Nephron (organoid): ENCODE results near the gene RAB31.

Experiments
- H3K27ac Mint-ChIP-seq, 3 experiments: 2 replicates each; pipeline ENCODE4 v1.8.0; 2020; ENCODE audit warnings: mixed read lengths in 3 of 3, mild to moderate bottlenecking in 2 of 3, moderate library complexity in 1 of 3
- H3K27me3 Mint-ChIP-seq: 2 replicates; pipeline ENCODE4 v1.8.0; 2021; ENCODE audit warnings: low read depth, mild to moderate bottlenecking, moderate library complexity, mixed read lengths
- H3K36me3 Mint-ChIP-seq: 2 replicates; pipeline ENCODE4 v1.8.0; 2020; ENCODE audit warnings: low read depth, mixed read lengths
- H3K4me1 Mint-ChIP-seq: 2 replicates; pipeline ENCODE4 v1.8.0; 2020; ENCODE audit warnings: mixed read lengths
- H3K4me3 Mint-ChIP-seq, 3 experiments: 2 replicates each; pipeline ENCODE4 v1.8.0; 2020; ENCODE audit warnings: mild to moderate bottlenecking in 3 of 3, mixed read lengths in 3 of 3, moderate library complexity in 2 of 3
- H3K9me3 Mint-ChIP-seq: 2 replicates; pipeline ENCODE4 v1.8.0; 2020; ENCODE audit warnings: mixed read lengths
- CTCF ChIP-seq, 3 experiments: fragments of 200-600 bp; sonication (generic); IDR thresholded peaks; one replicate each; pipeline ENCODE4 v1.5.0; 2021; ENCODE audit warnings: antibody characterized with exemption in 3 of 3; ENCODE audit not compliant: unreplicated experiment in 3 of 3

RAB31 gene

GRCh38 chr18:9859232-9859631 lies 151.1 kb downstream of the RAB31 start:
- Mint-ChIP-seq H3K27ac (no peak overlapping the region), H3K9me3 (peaks cover 2% of the 10 kb centered on the region), H3K4me1 (no peaks in the 10 kb centered on the region), H3K36me3 (peaks cover 5% of the 10 kb centered on the region), H3K4me3 (no peak overlapping the region), H3K27me3 (no peaks in the 10 kb centered on the region)
- no peak for TF ChIP-seq CTCF (IDR thresholded peaks at IDR 0.05; ENCODE audit: unreplicated experiment in 3 of 3)

DNA sequence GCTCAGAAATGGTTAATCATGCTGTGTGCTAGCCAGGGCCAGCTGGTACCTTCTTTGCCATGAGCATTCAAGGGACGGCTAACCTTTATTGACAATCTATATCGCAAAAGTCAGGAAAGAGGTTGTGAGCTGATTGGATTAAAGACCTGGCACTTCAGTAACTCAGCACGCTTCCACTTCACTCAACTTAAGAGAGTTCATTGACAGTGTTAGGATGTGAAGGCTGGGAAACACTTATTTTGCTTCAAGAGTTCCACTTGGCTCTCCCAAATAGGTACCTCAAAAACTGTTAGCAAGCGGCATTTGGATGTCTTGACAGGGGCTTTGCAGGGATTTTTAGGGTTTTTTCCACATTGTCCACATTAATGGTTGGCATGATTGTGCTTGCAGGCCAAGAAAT lies 152.6 kb downstream of the RAB31 start:
- Mint-ChIP-seq H3K9me3 (peaks cover 6% of the 10 kb centered on the region), H3K27ac (no peak overlapping the region), H3K36me3 (peaks cover 8% of the 10 kb centered on the region), H3K27me3 (no peaks in the 10 kb centered on the region), H3K4me1 (no peaks in the 10 kb centered on the region), H3K4me3 (no peak overlapping the region)
- no peak for TF ChIP-seq CTCF (IDR thresholded peaks at IDR 0.05; ENCODE audit: unreplicated experiment in 3 of 3)

DNA sequence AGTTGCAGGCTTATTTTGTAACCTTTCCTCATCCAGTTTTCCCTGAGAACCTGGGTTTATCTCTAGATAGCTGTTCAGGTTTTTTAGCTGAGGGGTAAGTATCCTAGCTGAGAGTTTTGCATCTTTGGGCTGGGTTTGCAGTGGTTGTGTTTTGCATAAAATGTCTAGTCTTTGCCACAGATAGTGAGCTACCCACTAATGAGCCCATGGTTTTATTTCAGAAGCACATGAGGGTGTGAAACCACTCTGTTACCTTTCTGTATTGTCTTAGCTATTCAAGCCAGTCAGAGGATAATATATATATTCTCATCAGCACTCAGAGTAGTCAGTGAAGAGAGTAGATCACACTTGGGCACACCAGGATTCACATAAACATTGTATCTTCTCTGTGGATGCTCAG lies 153.1 kb downstream of the RAB31 start:
- Mint-ChIP-seq H3K4me1 (no peaks in the 10 kb centered on the region), H3K9me3 (peaks cover 10% of the 10 kb centered on the region), H3K36me3 (peaks cover 12% of the 10 kb centered on the region), H3K4me3 (no peak overlapping the region), H3K27me3 (no peaks in the 10 kb centered on the region), H3K27ac (no peak overlapping the region)
- no peak for TF ChIP-seq CTCF (IDR thresholded peaks at IDR 0.05; ENCODE audit: unreplicated experiment in 3 of 3)

DNA sequence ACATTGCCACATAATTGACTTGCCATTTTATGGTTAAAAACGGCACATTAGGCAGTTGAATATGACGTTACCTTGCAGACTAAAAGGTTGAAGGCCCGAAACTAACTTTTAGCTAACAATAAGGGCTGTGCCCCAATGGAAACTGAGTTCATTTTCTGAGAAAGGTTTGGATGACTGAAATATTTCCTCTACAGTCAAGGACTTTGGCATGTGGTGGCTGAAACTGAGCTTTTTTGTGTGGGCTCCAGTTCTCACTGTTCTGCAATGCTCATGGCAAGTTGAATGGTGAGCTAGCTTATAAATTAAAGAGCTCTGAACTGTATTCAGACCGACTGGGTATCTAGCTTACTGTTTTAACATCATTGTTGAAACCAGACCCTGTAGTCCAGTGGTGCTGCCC lies 153.8 kb downstream of the RAB31 start:
- H3K9me3 Mint-ChIP-seq, result peaks cover 14% of the 10 kb centered on the region
- peaks cover 12% of the 10 kb centered on the region for H3K36me3 Mint-ChIP-seq
- H3K4me3 Mint-ChIP-seq, result no peak overlapping the region
- no peaks in the 10 kb centered on the region for H3K27me3 Mint-ChIP-seq
- no peak overlapping the region for H3K27ac Mint-ChIP-seq
- H3K4me1 Mint-ChIP-seq, result no peaks in the 10 kb centered on the region
- TF ChIP-seq CTCF (IDR thresholded peaks at IDR 0.05; ENCODE audit: unreplicated experiment in 3 of 3), result no peak

DNA sequence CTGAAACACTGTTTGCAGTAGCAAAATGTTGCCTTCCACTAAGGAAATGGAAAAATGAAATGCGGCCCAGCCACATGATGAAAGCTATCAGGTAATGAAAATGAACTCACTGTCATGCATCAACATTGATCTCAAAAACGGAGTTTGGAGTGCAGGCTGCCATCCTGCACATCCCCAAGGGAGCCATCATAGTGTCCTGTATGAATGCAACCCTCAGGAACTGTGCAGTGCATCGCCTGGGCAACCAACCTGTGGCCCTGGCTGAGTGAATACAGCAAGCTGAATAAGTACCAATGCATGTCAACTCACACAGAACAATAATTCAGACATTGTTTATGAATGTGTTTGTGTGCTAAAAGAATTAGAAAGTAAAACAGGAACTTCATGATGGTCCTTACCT lies 154.6 kb downstream of the RAB31 start:
- Mint-ChIP-seq H3K27ac (no peak overlapping the region), H3K9me3 (peaks cover 17% of the 10 kb centered on the region), H3K36me3 (peaks cover 12% of the 10 kb centered on the region), H3K4me3 (no peak overlapping the region), H3K4me1 (no peaks in the 10 kb centered on the region), H3K27me3 (no peaks in the 10 kb centered on the region)
- no peak for TF ChIP-seq CTCF (IDR thresholded peaks at IDR 0.05; ENCODE audit: unreplicated experiment in 3 of 3)

- no peaks in the 10 kb centered on the region for H3K4me1 Mint-ChIP-seq
- no peak overlapping the region for H3K27ac Mint-ChIP-seq
- H3K27me3 Mint-ChIP-seq, result no peaks in the 10 kb centered on the region
- peaks cover 12% of the 10 kb centered on the region for H3K36me3 Mint-ChIP-seq
- peaks cover 17% of the 10 kb centered on the region for H3K9me3 Mint-ChIP-seq
- no peak overlapping the region for H3K4me3 Mint-ChIP-seq
- no peak for TF ChIP-seq CTCF (IDR thresholded peaks at IDR 0.05; ENCODE audit: unreplicated experiment in 3 of 3)
Measured at GRCh38 chr18:9863282-9863681, 155.2 kb downstream of the RAB31 start.
